ENCODE data around the gene OR5AR1.

DNA sequence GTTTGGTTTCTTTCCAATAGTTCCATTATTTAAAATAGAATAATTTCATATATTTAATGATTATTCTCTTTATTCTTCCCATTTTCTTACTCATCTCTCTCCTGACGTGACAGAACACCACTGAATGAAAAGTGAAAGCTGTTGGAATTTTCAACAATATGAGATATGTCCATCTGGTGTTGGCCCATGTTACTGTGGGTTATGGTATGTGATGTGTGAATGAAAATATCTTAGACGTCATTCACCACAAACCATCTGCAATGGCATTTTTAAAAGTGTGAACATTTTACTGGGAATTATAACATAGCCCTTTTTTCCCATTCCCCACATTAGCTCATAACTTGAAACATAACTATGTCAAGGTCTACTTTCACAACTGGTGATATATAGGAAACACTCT, 37.5 kb upstream of the OR5AR1 start:
- TF ChIP-seq POLR2A (IDR thresholded peaks at IDR 0.05; ENCODE audit: low read length) (no peak), GATA1 (IDR thresholded peaks at IDR 0.05; ENCODE audit: low read depth, low read length) (no peak)
